HG03097 (cell line): Measurements from ENCODE around the gene TADA1.

Experiments used
- ATAC-seq: cut with Tn5 transposase; IDR thresholded peaks from one replicate; pipeline ENCODE4 v1.9.1; 2021; ENCODE audit not compliant: unreplicated experiment, low FRiP score

Gene TADA1, protein sequence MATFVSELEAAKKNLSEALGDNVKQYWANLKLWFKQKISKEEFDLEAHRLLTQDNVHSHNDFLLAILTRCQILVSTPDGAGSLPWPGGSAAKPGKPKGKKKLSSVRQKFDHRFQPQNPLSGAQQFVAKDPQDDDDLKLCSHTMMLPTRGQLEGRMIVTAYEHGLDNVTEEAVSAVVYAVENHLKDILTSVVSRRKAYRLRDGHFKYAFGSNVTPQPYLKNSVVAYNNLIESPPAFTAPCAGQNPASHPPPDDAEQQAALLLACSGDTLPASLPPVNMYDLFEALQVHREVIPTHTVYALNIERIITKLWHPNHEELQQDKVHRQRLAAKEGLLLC

DNA sequence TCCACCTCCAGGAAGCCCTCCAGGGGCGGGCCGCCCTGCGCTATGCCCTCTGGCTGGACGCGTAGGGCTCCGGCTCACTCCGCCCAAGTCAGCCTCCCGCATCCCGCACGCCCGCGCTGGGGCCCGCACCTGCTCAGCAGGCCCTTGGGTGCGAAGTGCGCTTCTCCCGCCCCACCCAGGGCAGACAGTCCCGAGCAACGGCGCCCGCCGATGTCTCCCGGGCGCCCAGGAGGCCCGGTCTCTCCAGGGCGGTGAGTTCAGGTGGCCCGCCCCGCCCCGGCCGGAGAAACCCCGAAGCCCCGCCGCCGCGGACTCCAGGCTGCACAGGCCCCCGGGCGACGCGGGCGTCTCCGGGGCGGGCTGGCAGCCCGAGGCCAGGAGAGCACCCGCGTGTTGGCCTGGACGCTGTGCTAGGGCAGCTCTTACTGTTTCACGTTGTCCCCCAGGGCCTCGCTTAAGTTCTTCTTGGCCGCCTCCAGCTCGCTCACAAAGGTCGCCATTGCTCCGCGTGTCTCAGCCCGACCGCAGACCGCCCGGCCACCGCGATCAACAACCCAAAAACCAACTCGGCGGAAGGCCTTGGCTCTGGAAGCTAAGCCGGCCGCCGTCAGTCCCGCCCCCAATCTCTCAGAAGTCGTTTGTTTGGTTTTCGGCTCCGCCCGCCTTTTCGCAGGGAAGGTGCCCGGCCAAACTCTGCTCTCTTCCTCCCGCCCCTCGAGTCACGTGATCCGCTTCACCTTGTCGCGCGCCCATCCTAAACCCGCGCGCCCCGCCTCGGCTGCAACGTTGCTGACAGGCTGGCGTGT, at the start of gene TADA1:
TSS of gene TADA1 (minus strand) at position 531 of the 806 bp plus-strand sequence. CDS start at position 500, 31 bp downstream.
- ATAC-seq: peak; percentile 89

DNA sequence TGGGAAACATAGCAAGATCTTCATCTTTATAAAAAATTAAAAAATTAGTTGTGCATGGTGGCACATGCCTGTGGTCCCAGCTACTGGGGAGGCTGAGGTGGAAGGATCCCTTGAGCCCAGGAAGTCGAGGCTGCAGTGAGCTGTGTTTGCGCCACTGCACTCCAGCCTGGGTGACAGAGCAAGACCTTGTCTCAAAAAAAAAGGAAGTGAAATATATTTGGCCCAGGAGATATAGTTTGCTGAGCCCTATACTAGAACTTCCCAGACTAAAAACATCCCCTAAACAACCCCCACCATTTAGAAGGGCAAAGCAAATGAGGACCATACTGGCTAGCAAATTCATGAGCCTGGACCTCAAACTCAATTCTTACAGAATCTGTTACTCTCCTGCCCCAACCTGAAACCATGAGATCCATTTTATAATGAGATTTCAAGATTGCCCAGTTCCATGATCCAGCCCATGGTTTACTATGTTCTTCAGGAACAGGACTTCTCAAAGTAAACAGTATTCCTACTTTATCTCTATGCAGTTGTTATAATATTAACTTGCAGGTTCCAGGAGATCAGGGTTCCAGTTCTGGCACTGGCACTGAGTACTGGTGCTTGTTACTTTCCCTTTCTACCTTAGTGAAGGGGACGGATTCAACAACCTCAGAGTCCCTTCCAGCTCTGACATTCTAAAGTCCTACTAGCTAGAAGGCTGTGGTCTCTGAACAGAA, 48.9 kb upstream of the TADA1 start:
- ATAC-seq: peak; percentile 63

GRCh38 chr1:166920561-166921475, 44.8 kb upstream of the TADA1 start:
- ATAC-seq: no peak

GRCh38 chr1:166918956-166919316, 42.9 kb upstream of the TADA1 start:
- ATAC-seq: no peak

GRCh38 chr1:166918088-166918955, 42.3 kb upstream of the TADA1 start:
- ATAC-seq: no peak

DNA sequence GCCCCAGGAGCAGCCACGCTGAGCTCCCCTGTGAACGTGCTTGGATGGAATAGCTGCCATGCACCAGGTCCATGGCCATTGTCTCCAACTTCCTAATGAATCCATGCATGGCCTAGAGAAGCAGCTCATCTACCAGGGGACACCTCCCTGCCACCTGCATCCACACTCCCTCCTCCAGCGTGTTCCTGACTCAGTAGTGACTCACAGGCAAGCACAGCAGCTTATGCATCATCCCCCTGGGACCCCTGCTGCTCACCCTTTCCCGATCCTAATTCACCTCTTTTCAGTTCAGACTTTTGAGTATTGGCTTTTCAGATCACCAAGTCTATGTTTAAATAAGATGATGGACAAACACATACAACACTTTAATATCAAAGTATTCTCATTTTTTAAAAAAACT, 39.9 kb upstream of the TADA1 start:
- ATAC-seq: no peak

DNA sequence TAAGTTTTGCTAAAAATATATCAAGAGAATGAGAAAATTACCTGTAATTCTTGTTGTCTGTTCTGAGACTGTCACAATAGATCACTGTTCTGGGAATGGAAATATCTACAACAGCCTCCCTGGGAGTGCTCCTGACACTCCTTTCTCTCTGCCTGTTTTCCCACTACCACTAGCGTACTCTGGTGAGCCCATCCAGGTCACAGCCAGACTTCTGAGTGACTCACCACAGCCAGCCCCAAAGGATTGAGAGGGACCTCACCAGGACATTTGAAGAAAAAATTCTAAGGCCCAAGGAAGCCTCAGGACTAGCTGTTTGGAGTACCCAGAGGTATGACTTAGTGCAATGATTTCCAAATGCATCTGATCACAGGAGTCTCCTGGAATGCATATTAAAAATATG, 39.0 kb upstream of the TADA1 start:
- ATAC-seq: no peak

DNA sequence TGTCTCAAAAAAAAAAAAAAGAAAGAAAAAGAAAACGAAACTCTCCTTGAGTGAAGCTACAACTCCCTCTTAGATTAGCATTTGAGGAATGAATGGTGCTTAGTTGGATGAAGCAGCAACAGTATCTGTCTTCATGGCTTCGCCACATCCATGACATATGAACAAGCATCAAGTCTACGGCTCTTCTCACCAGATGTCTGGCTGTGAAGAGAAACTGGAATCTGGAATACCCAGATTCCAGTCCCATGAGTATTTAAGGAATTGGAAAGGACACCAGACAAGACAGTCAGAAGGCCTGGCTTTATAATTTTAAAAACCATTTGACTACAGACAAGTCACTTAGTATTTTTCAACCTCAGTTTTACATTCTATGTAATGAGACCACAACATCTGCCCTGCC, 38.0 kb upstream of the TADA1 start:
- no peak for ATAC-seq

- no peak for ATAC-seq
Observed at GRCh38 chr1:166911624-166912023, 35.6 kb upstream of the TADA1 start.

GRCh38 chr1:166910396-166910994, 34.4 kb upstream of the TADA1 start:
- peak; percentile 93 for ATAC-seq

GRCh38 chr1:166908942-166909341, 32.9 kb upstream of the TADA1 start:
- ATAC-seq: no peak

GRCh38 chr1:166907763-166908162, 31.7 kb upstream of the TADA1 start:
- no peak for ATAC-seq

GRCh38 chr1:166907051-166907450, 31.0 kb upstream of the TADA1 start:
- no peak for ATAC-seq

- ATAC-seq: no peak
Observed at GRCh38 chr1:166906647-166907046, 30.6 kb upstream of the TADA1 start.

GRCh38 chr1:166905900-166906299, 29.8 kb upstream of the TADA1 start:
- no peak for ATAC-seq

DNA sequence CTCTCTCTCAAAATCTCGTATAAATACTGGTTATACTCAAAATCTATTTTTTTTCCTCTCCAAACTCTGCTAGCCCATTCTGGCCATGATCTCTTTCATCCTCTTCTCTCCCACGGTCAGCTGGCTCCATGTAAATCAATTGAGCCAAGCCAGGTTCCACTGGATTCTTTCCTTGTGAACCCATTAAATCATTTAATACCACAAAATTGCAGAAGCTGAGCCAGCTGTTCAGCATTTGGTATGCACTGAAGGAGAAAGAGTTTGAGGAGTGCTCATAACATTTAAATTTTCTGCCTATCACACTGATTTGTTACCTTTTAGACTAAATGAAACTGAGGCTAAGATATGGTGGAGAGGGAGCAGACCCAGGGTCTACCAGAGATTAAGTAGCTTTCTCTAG, 29.1 kb upstream of the TADA1 start:
- ATAC-seq: no peak

GRCh38 chr1:166903232-166903631, 27.2 kb upstream of the TADA1 start:
- ATAC-seq: no peak

GRCh38 chr1:166902279-166902678, 26.2 kb upstream of the TADA1 start:
- no peak for ATAC-seq

DNA sequence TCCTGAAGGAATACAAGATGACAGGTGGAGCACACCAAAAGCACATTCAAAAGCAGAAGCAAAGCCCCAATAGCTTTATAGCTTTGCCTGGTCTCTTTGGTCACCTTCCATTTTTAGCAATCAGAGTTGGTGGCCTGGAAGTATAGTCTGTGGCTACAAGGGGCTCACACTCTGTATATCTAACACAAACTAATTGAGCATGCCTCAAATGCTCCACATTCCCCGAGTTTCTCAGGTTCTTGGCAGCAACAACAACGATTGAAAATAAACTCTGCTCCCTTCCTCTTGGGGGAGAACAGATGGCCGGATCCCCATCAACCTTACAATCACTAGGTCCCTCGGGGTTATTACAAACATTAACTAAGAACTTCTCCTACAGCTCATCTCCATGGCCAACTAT, 24.9 kb upstream of the TADA1 start:
- ATAC-seq: no peak
